Fibroblast of skin of left quadriceps (primary cell): ENCODE data around the gene KIFC1.
A peak's percentile ranks its signal among the peaks of the same experiment; 100 is the strongest.
"Not testable (repeated sequence)": the region's sequence is repeated elsewhere in the genome, so short reads cannot be mapped to it uniquely, and the experiment has no call there.

Source experiments
- DNase-seq, 2 experiments: peaks; one replicate each; pipeline ENCODE4 v3.0.0-alpha.2; 2013; ENCODE audit warnings: low read depth in 2 of 2

The KIFC1 gene

GRCh38 chr6:33375143-33375671 lies 16.4 kb upstream of the KIFC1 start:
- DNase-seq: peak; percentile 79 to 80

- DNase-seq: no peak
Measured at GRCh38 chr6:33377171-33377570, 14.5 kb upstream of the KIFC1 start.

GRCh38 chr6:33379184-33379583 lies 12.4 kb upstream of the KIFC1 start:
- not testable (repeated sequence) for DNase-seq

GRCh38 chr6:33380272-33380981 lies 11.2 kb upstream of the KIFC1 start:
- DNase-seq: no peak

GRCh38 chr6:33383427-33384185 lies 8.0 kb upstream of the KIFC1 start:
- no peak for DNase-seq

- peak; percentile 52 to 53 for DNase-seq
Measured at GRCh38 chr6:33384581-33385020, 7.0 kb upstream of the KIFC1 start.

- no peak for DNase-seq
Measured at GRCh38 chr6:33390173-33390572, 1.4 kb upstream of the KIFC1 start.

- no peak for DNase-seq
Measured at GRCh38 chr6:33390767-33391277, 801 bp upstream of the KIFC1 start.

GRCh38 chr6:33391922-33392594 lies 435 bp downstream of the KIFC1 start:
- DNase-seq: no peak

GRCh38 chr6:33392595-33392948 lies 949 bp downstream of the KIFC1 start:
- DNase-seq: no peak

- no peak for DNase-seq
Measured at GRCh38 chr6:33392979-33393378, 1.4 kb downstream of the KIFC1 start.

GRCh38 chr6:33397541-33397940 lies 5.9 kb downstream of the KIFC1 start:
- no peak for DNase-seq

GRCh38 chr6:33398601-33399000 lies 7.0 kb downstream of the KIFC1 start:
- not testable (repeated sequence) for DNase-seq

- DNase-seq: not testable (repeated sequence)
Measured at GRCh38 chr6:33399881-33400280, 8.3 kb downstream of the KIFC1 start.

- no peak for DNase-seq
Measured at GRCh38 chr6:33404884-33405283, 13.3 kb downstream of the KIFC1 start.

GRCh38 chr6:33405386-33405940 lies 13.8 kb downstream of the KIFC1 start:
- no peak for DNase-seq

- no peak for DNase-seq
Measured at GRCh38 chr6:33406126-33406525, 14.5 kb downstream of the KIFC1 start.

- no peak for DNase-seq
Measured at GRCh38 chr6:33407132-33407718, 15.6 kb downstream of the KIFC1 start.

GRCh38 chr6:33410050-33410710 lies 18.6 kb downstream of the KIFC1 start:
- DNase-seq: peak; percentile 96 to 98

- DNase-seq: peak; percentile 62 to 68
Measured at GRCh38 chr6:33410711-33411631, 19.3 kb downstream of the KIFC1 start, which contains the start of gene PHF1. Gene PHF1, plus strand, starts transcription at chr6:33411014. Its CDS starts 1,250 bp downstream, at chr6:33412264.
